GM19239 (cell line): Measurements from ENCODE around the gene HSD17B2.
"Not testable (repeated sequence)": the region's sequence is repeated elsewhere in the genome, so short reads cannot be mapped to it uniquely, and the experiment has no call there.

ENCODE experiments used
- DNase-seq: peaks from one replicate; pipeline ENCODE4 v3.0.0; 2011; ENCODE audit warnings: low spot score; ENCODE audit not compliant: insufficient read length
- FAIRE-seq: peaks from 2 replicates; lab custom pipeline; 2011; peaks lifted over from hg19 to GRCh38; lab: Jason Lieb, UNC

HSD17B2 gene

GRCh38 chr16:82071421-82071820, 36.4 kb downstream of the HSD17B2 start:
- no peak for DNase-seq
- no peak for FAIRE-seq

- no peak for DNase-seq
Measured at GRCh38 chr16:82072313-82072712, 37.3 kb downstream of the HSD17B2 start.

GRCh38 chr16:82074019-82074558, 39.0 kb downstream of the HSD17B2 start:
- no peak for DNase-seq
- FAIRE-seq: no peak

More at GRCh38 chr16:82072313-82072712, 37.3 kb downstream of the HSD17B2 start:
- FAIRE-seq: no peak

- no peak for FAIRE-seq
- DNase-seq: no peak
Measured at GRCh38 chr16:82078125-82078524, 43.1 kb downstream of the HSD17B2 start.

- FAIRE-seq (no peak), DNase-seq (no peak)
Measured at GRCh38 chr16:82079892-82080291, 44.8 kb downstream of the HSD17B2 start.

GRCh38 chr16:82081264-82081663, 46.2 kb downstream of the HSD17B2 start:
- DNase-seq (no peak), FAIRE-seq (no peak)

- no peak for FAIRE-seq
- no peak for DNase-seq
Measured at GRCh38 chr16:82082097-82082496, 47.0 kb downstream of the HSD17B2 start.

- DNase-seq (no peak), FAIRE-seq (no peak)
Measured at GRCh38 chr16:82082543-82083244, 47.6 kb downstream of the HSD17B2 start.

- no peak for FAIRE-seq
- DNase-seq: no peak
Measured at GRCh38 chr16:82083710-82084353, 48.8 kb downstream of the HSD17B2 start.

GRCh38 chr16:82085011-82085779, 50.1 kb downstream of the HSD17B2 start:
- DNase-seq: no peak
- no peak for FAIRE-seq

GRCh38 chr16:82088483-82088882, 53.4 kb downstream of the HSD17B2 start:
- DNase-seq (no peak), FAIRE-seq (no peak)

- FAIRE-seq (no peak), DNase-seq (no peak)
Measured at GRCh38 chr16:82091241-82091640, 56.2 kb downstream of the HSD17B2 start.

- FAIRE-seq (no peak), DNase-seq (no peak)
Measured at GRCh38 chr16:82092711-82093110, 57.7 kb downstream of the HSD17B2 start.

GRCh38 chr16:82093666-82094300, 58.7 kb downstream of the HSD17B2 start:
- FAIRE-seq (no peak), DNase-seq (no peak)

GRCh38 chr16:82094942-82095540, 60.0 kb downstream of the HSD17B2 start:
- FAIRE-seq (no peak), DNase-seq (no peak)

- no peak for FAIRE-seq
Measured at GRCh38 chr16:82096641-82097040, 61.6 kb downstream of the HSD17B2 start.

GRCh38 chr16:82105107-82105506, 70.1 kb downstream of the HSD17B2 start:
- FAIRE-seq: no peak
- no peak for DNase-seq

More at GRCh38 chr16:82096641-82097040, 61.6 kb downstream of the HSD17B2 start:
- DNase-seq: no peak

- no peak for DNase-seq
- FAIRE-seq: no peak
Measured at GRCh38 chr16:82108100-82108499, 73.0 kb downstream of the HSD17B2 start.

- no peak for FAIRE-seq
- DNase-seq: no peak
Measured at GRCh38 chr16:82108774-82109173, 73.7 kb downstream of the HSD17B2 start.

GRCh38 chr16:82109266-82109665, 74.2 kb downstream of the HSD17B2 start:
- FAIRE-seq, DNase-seq: not testable (repeated sequence)
